ENCODE results near the gene GFPT1.

- TF ChIP-seq CTCF (IDR thresholded peaks at IDR 0.05; ENCODE audit: insufficient read depth, low read depth, low read length) (no peak), EZH2 (IDR thresholded peaks at IDR 0.05; ENCODE audit: insufficient read depth, low read length) (no peak)
Measured at GRCh38 chr2:69386789-69387734, at the start of gene GFPT1.

All from astrocyte (in vitro differentiated cells and primary cell).